ENCODE measurements around the gene GATAD2B.

Gene GATAD2B

DNA sequence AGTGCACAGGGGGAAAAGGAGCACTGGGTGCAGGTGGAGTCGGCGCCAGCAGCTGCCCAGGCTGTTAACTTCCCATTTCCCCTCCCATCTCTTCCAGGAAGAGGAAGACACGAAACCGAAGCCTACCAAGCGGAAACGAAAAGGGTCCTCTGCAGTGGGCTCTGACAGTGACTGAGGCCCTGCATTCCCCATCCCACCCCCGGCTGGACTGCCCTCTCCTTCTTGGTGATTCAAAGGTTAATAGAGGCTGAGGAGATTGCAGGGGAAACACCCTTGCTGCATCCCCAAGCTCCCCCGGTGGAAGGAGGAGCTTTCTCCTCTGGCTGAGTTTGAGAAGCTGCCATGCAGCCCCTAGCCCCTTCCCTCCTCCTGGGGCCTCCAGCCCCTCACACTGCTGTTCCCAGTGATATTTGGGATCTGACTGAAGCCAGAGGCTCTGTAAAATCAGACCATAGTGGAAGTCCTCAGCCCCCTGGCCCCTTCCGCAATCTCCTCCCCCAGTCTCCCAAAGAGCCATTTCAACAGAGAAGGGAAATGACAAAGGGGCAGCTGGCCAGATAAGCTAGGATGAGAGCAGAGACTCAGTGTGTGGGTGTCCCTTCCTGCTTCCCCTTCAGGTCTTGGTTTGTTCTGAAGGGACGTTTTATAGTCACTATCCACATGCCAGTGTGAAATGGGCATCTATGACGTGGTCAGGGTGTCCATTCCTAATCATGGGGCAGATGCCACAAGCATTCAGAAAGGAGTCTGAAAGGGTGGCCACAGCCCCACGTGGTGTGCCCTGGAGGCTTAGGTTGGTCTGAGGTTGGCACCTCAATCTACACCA, 149.5 kb downstream of the GATAD2B start:
- TF ChIP-seq GATA3 (IDR thresholded peaks at IDR 0.05; ENCODE audit: low read depth, low read length): no peak
- TF ChIP-seq GATA2 (IDR thresholded peaks at IDR 0.05; ENCODE audit: low read depth, low read length): no peak

DNA sequence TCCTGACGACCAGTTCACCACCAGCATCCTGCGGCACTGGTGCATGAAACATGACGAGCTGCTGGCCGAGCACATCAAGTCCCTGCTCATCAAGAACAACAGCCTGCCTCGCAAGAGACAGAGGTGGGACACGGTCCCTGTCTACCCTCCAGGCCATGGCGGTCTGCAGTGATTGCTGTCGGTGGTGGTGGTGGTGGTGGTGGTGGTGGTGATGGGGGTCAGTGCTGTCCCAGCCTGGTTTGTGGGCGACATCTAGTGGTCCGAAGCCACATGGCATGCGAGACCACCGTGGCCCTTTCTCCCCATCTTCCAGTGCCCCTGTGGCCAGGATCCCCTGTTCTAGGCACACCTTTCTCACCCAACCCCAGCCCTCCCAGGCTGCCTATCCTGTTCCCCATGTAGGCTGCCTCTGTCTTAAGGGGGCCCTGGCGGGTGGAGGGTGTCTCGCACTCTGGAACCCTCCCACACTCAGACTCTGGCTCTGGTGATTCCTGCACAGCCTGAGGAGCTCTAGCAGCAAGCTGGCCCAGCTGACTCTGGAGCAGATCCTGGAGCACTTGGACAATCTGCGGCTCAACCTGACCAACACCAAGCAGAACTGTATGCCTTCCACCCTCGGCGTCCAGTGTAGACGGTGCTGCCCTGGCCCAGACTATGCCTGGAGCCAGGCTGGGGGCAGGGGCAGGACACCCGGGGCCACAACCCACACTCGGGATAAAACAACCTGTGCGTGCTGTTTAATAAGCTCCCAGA, 150.8 kb downstream of the GATAD2B start:
- TF ChIP-seq GATA2 (IDR thresholded peaks at IDR 0.05; ENCODE audit: low read depth, low read length) (no peak), GATA3 (IDR thresholded peaks at IDR 0.05; ENCODE audit: low read depth, low read length) (no peak)

GRCh38 chr1:153771261-153771660, 151.5 kb downstream of the GATAD2B start:
- TF ChIP-seq GATA2 (IDR thresholded peaks at IDR 0.05; ENCODE audit: low read depth, low read length) (no peak), GATA3 (IDR thresholded peaks at IDR 0.05; ENCODE audit: low read depth, low read length) (no peak)

GRCh38 chr1:153770797-153771196, 152.0 kb downstream of the GATAD2B start:
- TF ChIP-seq GATA3 (IDR thresholded peaks at IDR 0.05; ENCODE audit: low read depth, low read length) (no peak), GATA2 (IDR thresholded peaks at IDR 0.05; ENCODE audit: low read depth, low read length) (no peak)

GRCh38 chr1:153769221-153769620, 153.6 kb downstream of the GATAD2B start:
- TF ChIP-seq GATA2 (IDR thresholded peaks at IDR 0.05; ENCODE audit: low read depth, low read length) (no peak), GATA3 (IDR thresholded peaks at IDR 0.05; ENCODE audit: low read depth, low read length) (no peak)

DNA sequence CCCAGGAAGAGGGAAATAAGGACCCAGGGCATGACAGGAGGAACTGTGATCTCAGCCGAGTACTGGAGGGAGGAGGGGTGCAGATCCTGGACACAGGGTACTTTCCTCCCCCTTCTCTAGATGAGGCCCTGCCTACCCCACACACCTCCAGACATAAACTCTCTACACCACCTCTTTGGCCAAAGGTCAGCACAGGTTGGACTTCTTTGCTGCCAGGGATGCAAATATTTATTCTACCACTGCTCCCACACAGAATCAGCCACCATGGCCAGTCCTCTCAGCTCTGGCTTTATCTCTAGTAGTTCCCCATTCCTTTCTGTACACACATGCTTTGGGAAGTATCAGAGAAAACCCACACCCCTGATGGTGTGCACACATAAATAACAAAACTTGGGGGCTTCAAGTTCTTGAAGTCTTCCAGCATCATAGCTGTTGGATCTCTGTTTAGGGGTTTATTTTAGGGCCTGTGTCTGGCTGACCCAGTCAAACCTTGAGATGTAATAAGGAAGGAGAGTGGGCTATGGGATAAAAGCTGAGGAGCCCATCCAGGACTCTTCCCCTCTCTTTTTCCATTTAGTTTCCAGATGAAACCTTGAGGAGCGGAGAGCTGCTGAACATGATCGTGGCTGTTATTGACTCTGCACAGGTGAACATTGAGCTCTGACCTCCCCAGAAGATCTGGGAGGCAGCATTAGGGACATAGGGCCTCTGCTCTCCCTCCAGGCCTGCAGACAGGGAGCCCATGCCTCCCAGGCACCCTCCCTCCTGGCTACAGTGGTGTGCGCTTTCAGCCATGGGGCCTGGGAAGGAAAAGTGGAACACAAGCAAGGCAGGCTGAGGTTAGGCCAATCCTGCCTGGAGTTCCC, 154.2 kb downstream of the GATAD2B start:
- no peak for TF ChIP-seq GATA3 (IDR thresholded peaks at IDR 0.05; ENCODE audit: low read depth, low read length)

GRCh38 chr1:153767519-153767918, 155.3 kb downstream of the GATAD2B start:
- no peak for TF ChIP-seq GATA3 (IDR thresholded peaks at IDR 0.05; ENCODE audit: low read depth, low read length)
- no peak for TF ChIP-seq GATA2 (IDR thresholded peaks at IDR 0.05; ENCODE audit: low read depth, low read length)

GRCh38 chr1:153764310-153764709, 158.5 kb downstream of the GATAD2B start:
- TF ChIP-seq GATA3 (IDR thresholded peaks at IDR 0.05; ENCODE audit: low read depth, low read length) (no peak), GATA2 (IDR thresholded peaks at IDR 0.05; ENCODE audit: low read depth, low read length) (no peak)

- TF ChIP-seq GATA2 (IDR thresholded peaks at IDR 0.05; ENCODE audit: low read depth, low read length) (no peak), GATA3 (IDR thresholded peaks at IDR 0.05; ENCODE audit: low read depth, low read length) (no peak)
These were observed 159.2 kb downstream of the GATAD2B start for GRCh38 chr1:153763365-153764225.

DNA sequence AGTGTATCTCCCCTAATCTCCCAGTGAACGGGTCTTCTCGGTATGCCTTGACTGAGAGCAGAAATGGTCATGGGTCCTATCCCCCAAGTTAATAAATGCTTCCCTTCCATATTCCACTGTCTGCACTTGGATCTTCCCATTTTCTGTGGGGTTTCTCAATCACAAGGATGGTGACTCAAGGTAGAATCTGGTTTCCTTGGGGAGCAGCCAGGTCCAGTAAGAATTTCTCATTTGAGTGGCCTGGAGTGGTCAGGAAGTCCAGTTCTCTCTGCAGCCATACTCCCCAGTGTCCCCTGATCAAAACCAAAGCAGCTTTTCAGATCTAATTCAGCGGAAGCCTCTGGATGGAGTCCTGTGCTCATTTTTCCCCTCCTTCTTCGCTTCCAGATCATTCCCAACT, 162.3 kb downstream of the GATAD2B start:
- TF ChIP-seq GATA3 (IDR thresholded peaks at IDR 0.05; ENCODE audit: low read depth, low read length): no peak
- no peak for TF ChIP-seq GATA2 (IDR thresholded peaks at IDR 0.05; ENCODE audit: low read depth, low read length)
